ENCODE results near the gene ACOX1. TPM values are rescaled to one million over a fixed set of nuclear protein-coding genes. Genes with fewer than 3 reads are reported as not detected.

The ACOX1 gene
- total RNA-seq, 2 experiments from 2014 or later, result 14.5 to 17.9 TPM

DNA sequence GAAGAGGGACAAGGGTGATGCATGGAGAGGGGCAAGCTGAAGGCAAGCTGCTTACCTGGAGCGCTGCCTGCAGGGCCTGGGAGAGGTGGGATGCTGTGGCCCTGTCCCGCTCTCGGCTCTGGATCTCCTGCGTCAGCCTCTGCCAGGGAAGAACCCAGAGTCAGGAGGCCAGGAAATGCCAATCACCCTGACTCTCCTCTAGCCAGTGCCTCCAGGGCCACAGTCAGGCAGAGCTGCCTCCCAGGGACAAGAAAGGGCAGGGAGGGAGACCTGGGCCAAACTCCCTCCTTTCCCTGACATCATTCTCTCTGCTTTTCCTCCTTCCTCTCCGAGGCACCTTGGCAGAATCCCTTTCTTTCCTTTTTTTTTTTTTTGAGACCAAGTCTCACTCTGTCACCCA is 33.0 kb upstream of the ACOX1 start:
- Histone ChIP-seq H3K36me3 (ENCODE audit: insufficient read depth, low read length) (no peaks in the 10 kb centered on the region), H3K4me1 (ENCODE audit: insufficient read depth, low read length) (peaks cover 11% of the 10 kb centered on the region), H3K27ac (ENCODE audit: low read depth in 1 of 2, low read length in 2 of 2) (no peak overlapping the region), H3K4me3 (ENCODE audit: low read length) (no peak overlapping the region), H3K9me3 (ENCODE audit: control insufficient read depth in 1 of 2, insufficient read depth in 1 of 2, low read length in 2 of 2) (no peaks in the 10 kb centered on the region), H3K27me3 (ENCODE audit: control insufficient read depth in 1 of 2, insufficient read depth in 2 of 2, low read length in 2 of 2) (no peaks in the 10 kb centered on the region)
- Mint-ChIP-seq H3K36me3 (ENCODE audit: low read depth) (no peaks in the 10 kb centered on the region), H3K4me1 (ENCODE audit: low read depth) (peaks cover 7% of the 10 kb centered on the region), H3K9me3 (no peaks in the 10 kb centered on the region), H3K27me3 (no peaks in the 10 kb centered on the region), H3K27ac (no peak overlapping the region), H3K4me3 (no peak overlapping the region)
- ATAC-seq (ENCODE audit: poor library complexity) (no peak), DNase-seq (no peak)
- CTCF ChIA-PET, result interaction anchor here (1.5 kb wide), 1 partner anchor 12 kb away, joined by 5 read pairs; the partner anchor contains the start of gene CDK3
- no peak for TF ChIP-seq CTCF (IDR thresholded peaks at IDR 0.05)
- intact Hi-C loops (cut with DNase I, micrococcal nuclease), result loop anchor here (5.0 kb wide), 4 partner anchors 45 to 385 kb away; partner anchors contain the start of gene EXOC7 (in 1 of the 2)
- POLR2A ChIA-PET, result no interaction called here

- Histone ChIP-seq H3K4me1 (ENCODE audit: insufficient read depth, low read length) (peaks cover 11% of the 10 kb centered on the region), H3K27ac (ENCODE audit: low read depth in 1 of 2, low read length in 2 of 2) (no peak overlapping the region), H3K27me3 (ENCODE audit: control insufficient read depth in 1 of 2, insufficient read depth in 2 of 2, low read length in 2 of 2) (no peaks in the 10 kb centered on the region), H3K36me3 (ENCODE audit: insufficient read depth, low read length) (no peaks in the 10 kb centered on the region), H3K4me3 (ENCODE audit: low read length) (no peak overlapping the region), H3K9me3 (ENCODE audit: control insufficient read depth in 1 of 2, insufficient read depth in 1 of 2, low read length in 2 of 2) (no peaks in the 10 kb centered on the region)
- Mint-ChIP-seq H3K27me3 (no peaks in the 10 kb centered on the region), H3K27ac (no peak overlapping the region), H3K9me3 (no peaks in the 10 kb centered on the region), H3K4me1 (ENCODE audit: low read depth) (peaks cover 7% of the 10 kb centered on the region), H3K4me3 (no peak overlapping the region), H3K36me3 (ENCODE audit: low read depth) (peaks cover 4% of the 10 kb centered on the region)
- POLR2A ChIA-PET, result no interaction called here
- ATAC-seq (ENCODE audit: poor library complexity) (no peak), DNase-seq (peak in 1 of 14 experiments; percentile 17)
- no peak for TF ChIP-seq CTCF (IDR thresholded peaks at IDR 0.05)
- intact Hi-C loops (cut with DNase I, micrococcal nuclease), result loop anchor here (5.0 kb wide), 5 partner anchors 47 to 387 kb away; partner anchors contain the start of gene EXOC7 (in 1 of the 2)
- CTCF ChIA-PET, result interaction anchor here (0.8 kb wide), 1 partner anchor 10 kb away, joined by 3 read pairs; the partner anchor contains the start of gene CDK3
Observed at GRCh38 chr17:76009969-76010661, 31.1 kb upstream of the ACOX1 start.

DNA sequence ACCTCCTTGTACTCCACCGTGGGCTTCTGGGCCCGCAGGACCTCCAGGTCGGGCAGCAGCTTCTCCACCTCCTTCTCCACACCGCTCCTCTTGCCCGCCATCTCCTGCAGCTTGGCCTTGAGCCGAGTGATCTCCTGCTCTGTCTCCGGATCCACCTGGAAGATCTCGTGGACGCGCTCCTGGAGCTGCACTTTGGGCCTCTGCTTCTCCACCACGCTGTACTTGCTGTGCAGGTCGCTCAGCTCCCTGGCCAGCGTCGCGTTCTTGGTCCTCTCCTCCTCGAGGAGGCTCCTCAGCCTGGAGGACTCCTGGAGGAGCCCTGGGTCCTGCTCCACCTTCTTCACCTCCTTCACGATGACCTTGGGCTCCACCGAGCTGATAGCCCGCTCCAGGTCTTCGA is 30.5 kb upstream of the ACOX1 start:
- H3K4me3 ChIP-seq (ENCODE audit: low read length), result no peak overlapping the region
- Mint-ChIP-seq H3K27me3 (no peaks in the 10 kb centered on the region), H3K4me3 (no peak overlapping the region), H3K36me3 (ENCODE audit: low read depth) (peaks cover 4% of the 10 kb centered on the region), H3K9me3 (no peaks in the 10 kb centered on the region), H3K27ac (no peak overlapping the region), H3K4me1 (ENCODE audit: low read depth) (peaks cover 6% of the 10 kb centered on the region)
- no peak for TF ChIP-seq CTCF (IDR thresholded peaks at IDR 0.05)
- no peak overlapping the region for H3K27ac ChIP-seq (ENCODE audit: low read depth in 1 of 2, low read length in 2 of 2)
- intact Hi-C loops (cut with DNase I, micrococcal nuclease), result loop anchor here in 1 of 2 experiments (5.0 kb wide), 1 partner anchor 247 kb away; no protein-coding TSS in a partner anchor
- ChIA-PET CTCF (no interaction called here), POLR2A (no interaction called here)
- H3K36me3 ChIP-seq (ENCODE audit: insufficient read depth, low read length), result no peaks in the 10 kb centered on the region
- peak in 1 of 14 experiments; percentile 13 for DNase-seq
- peaks cover 8% of the 10 kb centered on the region for H3K4me1 ChIP-seq (ENCODE audit: insufficient read depth, low read length)
- H3K9me3 ChIP-seq (ENCODE audit: control insufficient read depth in 1 of 2, insufficient read depth in 1 of 2, low read length in 2 of 2), result no peaks in the 10 kb centered on the region
- ATAC-seq (ENCODE audit: poor library complexity), result no peak
- H3K27me3 ChIP-seq (ENCODE audit: control insufficient read depth in 1 of 2, insufficient read depth in 2 of 2, low read length in 2 of 2), result no peaks in the 10 kb centered on the region

All from CD4-positive, alpha-beta T cell (primary cell).